ENCODE measurements around the gene CHD2. TPM values are rescaled to one million over a fixed set of nuclear protein-coding genes. Genes with fewer than 3 reads are reported as not detected.

Gene CHD2
- total RNA-seq, 1 donor from 2014 or later: 89.9 TPM

Small RNA genes lying within 50 kb of the gene (microRNA-seq; reads per million reads assigned to microRNA genes)
- not detected for gene MIR3175 (ENCODE audit: unreplicated experiment)

Other genes starting within 250 kb of the CHD2 start
- gene FAM174B, start 244.5 kb upstream of the CHD2 start, total RNA-seq: 8.2 and 11.0 TPM in 2 replicates
- gene RGMA, start 188.9 kb downstream of the CHD2 start, total RNA-seq: 12.4 and 13.7 TPM in 2 replicates

Data from osteocyte (in vitro differentiated cells).